ENCODE measurements around the gene SERPINA4.

DNA sequence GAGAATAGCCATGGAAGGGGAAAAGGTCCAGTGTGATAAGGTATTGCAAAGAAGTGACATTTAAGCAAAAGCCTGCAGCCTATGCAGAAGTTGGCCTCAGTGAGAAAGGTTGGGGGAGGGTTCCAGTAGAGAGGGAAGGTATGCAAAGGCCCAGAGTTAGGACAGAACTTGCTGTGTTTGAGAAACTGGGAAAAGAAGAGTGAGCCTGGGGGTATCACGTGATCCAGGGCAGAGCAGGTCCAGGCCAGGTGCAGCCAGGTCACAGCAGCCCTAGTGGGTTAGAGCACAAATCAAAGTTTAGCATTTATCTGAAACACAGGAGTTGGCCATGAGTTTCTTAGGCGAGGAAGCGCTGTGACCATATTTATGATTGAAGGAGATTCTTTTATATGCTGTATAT is 21.6 kb downstream of the SERPINA4 start:
- TF ChIP-seq, protein P1, sequence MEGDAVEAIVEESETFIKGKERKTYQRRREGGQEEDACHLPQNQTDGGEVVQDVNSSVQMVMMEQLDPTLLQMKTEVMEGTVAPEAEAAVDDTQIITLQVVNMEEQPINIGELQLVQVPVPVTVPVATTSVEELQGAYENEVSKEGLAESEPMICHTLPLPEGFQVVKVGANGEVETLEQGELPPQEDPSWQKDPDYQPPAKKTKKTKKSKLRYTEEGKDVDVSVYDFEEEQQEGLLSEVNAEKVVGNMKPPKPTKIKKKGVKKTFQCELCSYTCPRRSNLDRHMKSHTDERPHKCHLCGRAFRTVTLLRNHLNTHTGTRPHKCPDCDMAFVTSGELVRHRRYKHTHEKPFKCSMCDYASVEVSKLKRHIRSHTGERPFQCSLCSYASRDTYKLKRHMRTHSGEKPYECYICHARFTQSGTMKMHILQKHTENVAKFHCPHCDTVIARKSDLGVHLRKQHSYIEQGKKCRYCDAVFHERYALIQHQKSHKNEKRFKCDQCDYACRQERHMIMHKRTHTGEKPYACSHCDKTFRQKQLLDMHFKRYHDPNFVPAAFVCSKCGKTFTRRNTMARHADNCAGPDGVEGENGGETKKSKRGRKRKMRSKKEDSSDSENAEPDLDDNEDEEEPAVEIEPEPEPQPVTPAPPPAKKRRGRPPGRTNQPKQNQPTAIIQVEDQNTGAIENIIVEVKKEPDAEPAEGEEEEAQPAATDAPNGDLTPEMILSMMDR (IDR thresholded peaks at IDR 0.05; ENCODE audit: insufficient read depth, low read depth, low read length) = no peak
- no peak for TF ChIP-seq EZH2 (IDR thresholded peaks at IDR 0.05; ENCODE audit: insufficient read depth, low read length)

Measured in astrocyte (in vitro differentiated cells and primary cell).